Neural progenitor cell (in vitro differentiated cells): Measurements from ENCODE around the gene UNC13B. TPM values are rescaled to one million over a fixed set of nuclear protein-coding genes. Genes with fewer than 3 reads are reported as not detected.

Source experiments
- DNase-seq: peaks from one replicate; pipeline ENCODE4 v3.0.0-alpha.2; 2016; ENCODE audit warnings: low spot score
- H2AFZ ChIP-seq: fragments of 200-600 bp; sonication (generic); replicated peaks from 2 replicates; pipeline ENCODE4 v1.6.1; 2016; ENCODE audit warnings: antibody characterized with exemption
- H3F3A ChIP-seq: fragments of 200-600 bp; sonication (generic); 2 replicates; pipeline ENCODE4 v1.6.1; 2016; ENCODE audit warnings: antibody characterized with exemption, low read depth
- H3K27ac ChIP-seq: fragments of 200-600 bp; sonication (generic); 2 replicates; pipeline ENCODE4 v1.5.1; 2016; ENCODE audit warnings: mild to moderate bottlenecking
- H3K27me3 ChIP-seq: fragments of 200-600 bp; sonication (generic); 2 replicates; pipeline ENCODE4 v1.6.1; 2016; ENCODE audit warnings: mild to moderate bottlenecking, moderate library complexity
- H3K36me3 ChIP-seq: fragments of 200-600 bp; sonication (generic); 2 replicates; pipeline ENCODE4 v1.5.1; 2016
- H3K4me1 ChIP-seq: fragments of 200-600 bp; sonication (generic); 2 replicates; pipeline ENCODE4 v1.6.1; 2016; ENCODE audit warnings: mixed run types
- H3K4me2 ChIP-seq: fragments of 200-600 bp; sonication (generic); 2 replicates; pipeline ENCODE4 v1.6.1; 2016
- H3K4me3 ChIP-seq: fragments of 200-600 bp; sonication (generic); 2 replicates; pipeline ENCODE4 v1.5.1; 2016
- H3K79me2 ChIP-seq: fragments of 200-600 bp; sonication (generic); 2 replicates; pipeline ENCODE4 v1.6.1; 2016; ENCODE audit warnings: low read depth
- H3K9ac ChIP-seq: fragments of 200-600 bp; sonication (generic); 2 replicates; pipeline ENCODE4 v1.6.1; 2016
- H3K9me3 ChIP-seq: fragments of 200-600 bp; sonication (generic); 2 replicates; pipeline ENCODE4 v1.5.1; 2016; ENCODE audit warnings: low read depth
- H4K20me1 ChIP-seq: fragments of 200-600 bp; sonication (generic); 2 replicates; pipeline ENCODE4 v1.6.1; 2016; ENCODE audit warnings: low read depth
- H3K27ac Mint-ChIP-seq: 3 replicates; pipeline ENCODE4 v1.8.0; 2021; ENCODE audit warnings: mixed read lengths
- H3K27me3 Mint-ChIP-seq: 2 replicates; pipeline ENCODE4 v1.8.0; 2022; ENCODE audit warnings: low read depth, mild to moderate bottlenecking, inconsistent platforms, moderate library complexity, mixed read lengths; ENCODE audit not compliant: insufficient read depth
- H3K36me3 Mint-ChIP-seq: 3 replicates; pipeline ENCODE4 v1.8.0; 2021; ENCODE audit warnings: mixed read lengths
- H3K4me1 Mint-ChIP-seq: 3 replicates; pipeline ENCODE4 v1.8.0; 2021; ENCODE audit warnings: mixed read lengths
- H3K4me3 Mint-ChIP-seq: 3 replicates; pipeline ENCODE4 v1.8.0; 2021; ENCODE audit warnings: mild to moderate bottlenecking, moderate library complexity, mixed read lengths
- H3K9me3 Mint-ChIP-seq: 3 replicates; pipeline ENCODE4 v1.8.0; 2020; ENCODE audit warnings: mixed read lengths
- EZH2 ChIP-seq: fragments of 200-600 bp; sonication (generic); IDR thresholded peaks from 2 replicates; pipeline ENCODE4 v1.6.1; 2017; ENCODE audit warnings: antibody characterized with exemption, mild to moderate bottlenecking, moderate library complexity
- EZH2phosphoT487 ChIP-seq: fragments of 200-600 bp; sonication (generic); IDR thresholded peaks from 2 replicates; pipeline ENCODE4 v1.6.1; 2017; ENCODE audit warnings: antibody characterized with exemption
- total RNA-seq: library from RNA; depleted of rRNA; stranded (reverse); fragments of >200 nt; gene quantifications from 2 replicates; pipeline ENCODE4 v1.2.3, GENCODE V29; 2015; ENCODE audit warnings: low replicate concordance
- TF ChIP-seq, protein P1 (sequence below): fragments of 200-600 bp; sonication (generic); IDR thresholded peaks from 2 replicates; pipeline ENCODE4 v1.5.1; 2017; ENCODE audit warnings: antibody characterized with exemption, mild to moderate bottlenecking

Gene UNC13B
- total RNA-seq, 1 donor from 2014 or later: 40.7 TPM

DNA sequence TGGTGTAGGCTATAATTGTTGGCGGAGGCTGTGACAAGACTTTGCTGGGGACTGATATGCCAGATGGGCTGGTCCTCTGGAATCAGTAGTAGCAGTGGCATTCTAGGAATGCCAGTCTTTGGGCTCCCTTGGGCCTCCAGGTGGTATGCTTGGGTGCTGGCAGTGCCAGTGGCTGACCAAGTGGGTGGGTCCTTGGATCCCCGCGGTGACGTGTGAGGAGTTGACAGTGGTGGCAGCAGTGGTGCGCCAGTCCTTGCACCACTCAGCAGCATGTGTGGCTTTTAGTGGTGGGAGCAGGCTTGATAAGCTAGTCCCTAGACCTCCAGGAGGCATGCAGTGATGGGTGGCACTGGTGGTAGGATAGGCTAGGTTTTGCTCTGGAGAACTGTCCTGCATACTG lies 63.9 kb downstream of the UNC13B start:
- H3K4me1 ChIP-seq: peaks cover 7% of the 10 kb centered on the region
- H3F3A ChIP-seq: peaks cover 11% of the 10 kb centered on the region
- H3K27me3 ChIP-seq: no peaks in the 10 kb centered on the region
- no peaks in the 10 kb centered on the region for H3K4me1 Mint-ChIP-seq
- H3K9me3 ChIP-seq: peaks cover 4% of the 10 kb centered on the region
- H3K4me3 Mint-ChIP-seq: no peak overlapping the region
- no peak overlapping the region for H3K4me2 ChIP-seq
- H3K27ac Mint-ChIP-seq: no peak overlapping the region
- H2AFZ ChIP-seq: no peak overlapping the region
- H4K20me1 ChIP-seq: no peaks in the 10 kb centered on the region
- peaks cover 14% of the 10 kb centered on the region for H3K79me2 ChIP-seq
- H3K36me3 Mint-ChIP-seq: no peaks in the 10 kb centered on the region
- peaks cover 19% of the 10 kb centered on the region for H3K9me3 Mint-ChIP-seq
- no peak overlapping the region for H3K27ac ChIP-seq
- no peak for TF ChIP-seq EZH2
- TF ChIP-seq EZH2phosphoT487: no peak
- H3K36me3 ChIP-seq: peaks cover 4% of the 10 kb centered on the region
- H3K4me3 ChIP-seq: no peak overlapping the region
- DNase-seq: no peak
- H3K9ac ChIP-seq: no peak overlapping the region
- H3K27me3 Mint-ChIP-seq: no peaks in the 10 kb centered on the region

DNA sequence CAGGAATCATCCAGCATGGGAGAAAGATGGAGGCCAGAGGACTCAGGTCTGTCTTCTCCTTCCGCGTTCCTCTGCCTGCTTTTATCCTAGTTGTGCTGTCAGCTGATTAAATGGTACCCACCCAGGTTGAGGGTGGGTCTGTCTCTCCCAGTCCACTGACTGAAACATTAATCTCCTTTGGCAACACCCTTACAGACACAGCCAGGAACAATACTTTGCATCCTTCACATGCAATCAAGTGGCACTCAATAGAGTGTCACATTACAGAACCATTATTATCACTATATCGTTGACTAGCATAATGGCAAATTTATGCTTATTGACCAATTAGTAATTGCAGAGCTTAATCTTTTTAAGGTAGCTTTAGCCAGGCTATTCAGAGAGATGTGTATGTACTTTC lies 64.8 kb downstream of the UNC13B start:
- Histone ChIP-seq H3K9me3 (peaks cover 4% of the 10 kb centered on the region), H3K36me3 (peaks cover 4% of the 10 kb centered on the region), H3K27ac (no peak overlapping the region), H3K9ac (no peak overlapping the region), H4K20me1 (no peaks in the 10 kb centered on the region), H3K79me2 (peaks cover 14% of the 10 kb centered on the region), H3K27me3 (no peaks in the 10 kb centered on the region), H3F3A (peaks cover 11% of the 10 kb centered on the region), H3K4me3 (no peak overlapping the region), H3K4me1 (peaks cover 7% of the 10 kb centered on the region), H3K4me2 (no peak overlapping the region), H2AFZ (no peak overlapping the region)
- Mint-ChIP-seq H3K27ac (no peak overlapping the region), H3K36me3 (no peaks in the 10 kb centered on the region), H3K4me3 (no peak overlapping the region), H3K4me1 (no peaks in the 10 kb centered on the region), H3K9me3 (peaks cover 19% of the 10 kb centered on the region), H3K27me3 (no peaks in the 10 kb centered on the region)
- TF ChIP-seq EZH2phosphoT487: no peak
- TF ChIP-seq, protein P1, sequence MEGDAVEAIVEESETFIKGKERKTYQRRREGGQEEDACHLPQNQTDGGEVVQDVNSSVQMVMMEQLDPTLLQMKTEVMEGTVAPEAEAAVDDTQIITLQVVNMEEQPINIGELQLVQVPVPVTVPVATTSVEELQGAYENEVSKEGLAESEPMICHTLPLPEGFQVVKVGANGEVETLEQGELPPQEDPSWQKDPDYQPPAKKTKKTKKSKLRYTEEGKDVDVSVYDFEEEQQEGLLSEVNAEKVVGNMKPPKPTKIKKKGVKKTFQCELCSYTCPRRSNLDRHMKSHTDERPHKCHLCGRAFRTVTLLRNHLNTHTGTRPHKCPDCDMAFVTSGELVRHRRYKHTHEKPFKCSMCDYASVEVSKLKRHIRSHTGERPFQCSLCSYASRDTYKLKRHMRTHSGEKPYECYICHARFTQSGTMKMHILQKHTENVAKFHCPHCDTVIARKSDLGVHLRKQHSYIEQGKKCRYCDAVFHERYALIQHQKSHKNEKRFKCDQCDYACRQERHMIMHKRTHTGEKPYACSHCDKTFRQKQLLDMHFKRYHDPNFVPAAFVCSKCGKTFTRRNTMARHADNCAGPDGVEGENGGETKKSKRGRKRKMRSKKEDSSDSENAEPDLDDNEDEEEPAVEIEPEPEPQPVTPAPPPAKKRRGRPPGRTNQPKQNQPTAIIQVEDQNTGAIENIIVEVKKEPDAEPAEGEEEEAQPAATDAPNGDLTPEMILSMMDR: no peak
- TF ChIP-seq EZH2: no peak
- DNase-seq: no peak

DNA sequence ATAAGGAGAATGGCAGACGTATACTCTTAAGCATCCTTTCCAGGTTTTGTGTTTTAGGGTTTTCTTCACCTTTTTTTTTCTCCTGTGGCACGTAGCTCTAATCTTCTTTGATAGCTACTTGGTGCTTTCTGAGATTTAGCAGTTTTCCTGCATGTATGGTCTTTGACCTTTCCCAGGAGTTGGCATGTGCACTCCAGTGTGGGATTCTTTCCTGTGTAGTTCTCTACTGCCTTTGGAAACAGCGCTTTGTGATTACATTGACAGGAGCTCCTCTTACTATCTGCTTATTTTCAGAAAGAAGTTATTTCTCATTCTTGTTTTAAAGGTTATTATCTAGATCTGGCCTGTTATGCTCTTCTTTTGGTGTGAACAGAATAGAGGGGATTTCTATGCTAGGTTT lies 65.5 kb downstream of the UNC13B start:
- H3K4me1 ChIP-seq: peaks cover 7% of the 10 kb centered on the region
- peaks cover 14% of the 10 kb centered on the region for H3K79me2 ChIP-seq
- Mint-ChIP-seq H3K36me3 (no peaks in the 10 kb centered on the region), H3K4me3 (no peak overlapping the region), H3K27ac (no peak overlapping the region), H3K9me3 (peaks cover 17% of the 10 kb centered on the region), H3K27me3 (no peaks in the 10 kb centered on the region), H3K4me1 (no peaks in the 10 kb centered on the region)
- TF ChIP-seq EZH2phosphoT487 (no peak), EZH2 (no peak)
- TF ChIP-seq, protein P1: no peak
- DNase-seq: no peak
- no peak overlapping the region for H3K27ac ChIP-seq
- H3K4me2 ChIP-seq: no peak overlapping the region
- no peaks in the 10 kb centered on the region for H4K20me1 ChIP-seq
- H2AFZ ChIP-seq: no peak overlapping the region
- no peak overlapping the region for H3K4me3 ChIP-seq
- H3K9ac ChIP-seq: no peak overlapping the region
- peaks cover 4% of the 10 kb centered on the region for H3K9me3 ChIP-seq
- no peaks in the 10 kb centered on the region for H3K27me3 ChIP-seq
- peaks cover 4% of the 10 kb centered on the region for H3K36me3 ChIP-seq
- peaks cover 11% of the 10 kb centered on the region for H3F3A ChIP-seq

DNA sequence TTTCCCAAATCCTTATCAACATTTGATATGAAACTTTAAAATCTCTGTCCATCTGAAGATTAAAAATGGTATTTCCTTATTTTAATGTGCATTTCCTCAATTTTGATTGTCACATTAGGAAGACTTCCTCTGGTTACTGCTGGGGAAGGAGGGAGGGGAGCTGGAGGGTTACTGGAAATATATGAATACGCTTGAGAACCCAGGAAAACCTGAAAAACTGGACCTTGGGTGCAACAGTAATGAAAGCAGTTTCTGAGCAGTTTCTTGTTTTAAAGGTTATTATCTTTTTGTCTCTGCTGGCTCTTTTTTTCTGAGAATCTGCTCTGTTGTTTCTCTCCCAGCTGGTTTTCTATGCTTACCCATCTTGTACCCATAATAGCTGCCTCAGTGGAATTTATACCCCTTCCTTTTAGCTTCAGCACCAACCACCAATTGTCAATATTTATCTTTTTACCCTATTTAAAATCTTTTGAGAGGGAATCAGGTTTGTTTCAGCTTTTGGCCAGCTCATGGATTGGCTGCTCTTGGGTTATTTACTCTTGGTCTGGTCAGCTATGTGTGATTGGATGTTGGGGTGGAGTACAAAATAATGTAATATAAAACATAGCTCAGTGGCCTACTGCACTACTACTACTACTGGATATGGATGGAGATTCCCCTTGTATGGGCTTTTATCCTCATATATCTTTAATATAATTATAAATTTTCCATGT lies 67.4 kb downstream of the UNC13B start:
- no peaks in the 10 kb centered on the region for H4K20me1 ChIP-seq
- no peak overlapping the region for H3K27ac ChIP-seq
- H3K9ac ChIP-seq: no peak overlapping the region
- no peaks in the 10 kb centered on the region for H3K27me3 Mint-ChIP-seq
- peaks cover 7% of the 10 kb centered on the region for H3K4me1 ChIP-seq
- no peaks in the 10 kb centered on the region for H3K4me1 Mint-ChIP-seq
- H3K9me3 Mint-ChIP-seq: peaks cover 5% of the 10 kb centered on the region
- no peak overlapping the region for H3K4me3 Mint-ChIP-seq
- no peak for TF ChIP-seq EZH2
- TF ChIP-seq EZH2phosphoT487: no peak
- TF ChIP-seq, protein P1: no peak
- H3K36me3 ChIP-seq: no peaks in the 10 kb centered on the region
- H2AFZ ChIP-seq: no peak overlapping the region
- peaks cover 11% of the 10 kb centered on the region for H3F3A ChIP-seq
- H3K4me2 ChIP-seq: no peak overlapping the region
- no peak for DNase-seq
- H3K27ac Mint-ChIP-seq: no peak overlapping the region
- peaks cover 4% of the 10 kb centered on the region for H3K79me2 ChIP-seq
- H3K4me3 ChIP-seq: no peak overlapping the region
- no peaks in the 10 kb centered on the region for H3K9me3 ChIP-seq
- H3K27me3 ChIP-seq: no peaks in the 10 kb centered on the region
- no peaks in the 10 kb centered on the region for H3K36me3 Mint-ChIP-seq
